ENCODE data around the gene STX12.
A peak's percentile ranks its signal among the peaks of the same experiment; 100 is the strongest.
"Not testable (repeated sequence)": the region's sequence is repeated elsewhere in the genome, so short reads cannot be mapped to it uniquely, and the experiment has no call there.

The STX12 gene

DNA sequence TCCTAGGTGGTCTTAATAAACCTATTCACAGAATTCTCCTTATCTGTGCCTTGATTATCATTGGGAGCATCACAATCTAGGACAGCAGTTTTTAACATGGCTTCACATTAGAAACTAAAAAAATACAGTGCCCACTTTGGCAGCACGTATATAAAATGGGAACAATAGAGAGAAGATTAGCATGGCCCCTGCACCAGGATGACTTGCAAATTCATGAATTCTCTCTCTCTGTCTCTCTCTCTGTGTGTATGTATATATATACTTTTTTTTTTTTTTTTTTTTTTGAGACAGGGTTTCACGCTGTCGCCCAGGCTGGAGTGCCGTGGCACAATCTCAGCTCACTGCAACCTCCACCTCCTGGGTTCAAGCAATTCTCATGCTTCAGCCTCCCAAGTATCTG, 51.4 kb downstream of the STX12 start:
- no peak for DNase-seq (ENCODE audit: extremely low read depth in 1 of 2, low read depth in 1 of 2)

DNA sequence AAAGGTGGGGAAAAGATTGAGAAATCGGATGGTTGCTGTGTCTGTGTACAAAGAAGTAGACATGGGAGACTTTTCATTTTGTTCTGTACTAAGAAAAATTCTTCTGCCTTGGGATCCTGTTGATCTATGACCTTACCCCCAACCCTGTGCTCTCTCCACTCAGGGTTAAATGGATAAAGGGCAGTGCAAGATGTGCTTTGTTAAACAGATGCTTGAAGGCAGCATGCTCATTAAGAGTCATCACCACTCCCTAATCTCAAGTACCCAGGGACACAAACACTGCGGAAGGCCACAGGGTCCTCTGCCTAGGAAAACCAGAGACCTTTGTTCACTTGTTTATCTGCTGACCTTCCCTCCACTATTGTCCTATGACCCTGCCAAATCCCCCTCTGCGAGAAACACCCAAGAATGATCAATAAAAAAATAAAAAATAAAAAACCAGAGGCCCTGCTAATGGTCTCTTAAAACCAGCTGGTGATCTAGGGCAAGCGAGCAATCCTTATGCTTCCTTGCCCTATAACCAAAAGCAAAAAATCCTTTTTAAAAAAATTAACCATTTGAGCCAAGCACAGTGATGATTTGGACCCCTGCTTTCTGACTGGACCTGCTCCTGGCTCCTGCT, 56.4 kb downstream of the STX12 start:
- DNase-seq (ENCODE audit: extremely low read depth in 1 of 2, low read depth in 1 of 2): not testable (repeated sequence)

DNA sequence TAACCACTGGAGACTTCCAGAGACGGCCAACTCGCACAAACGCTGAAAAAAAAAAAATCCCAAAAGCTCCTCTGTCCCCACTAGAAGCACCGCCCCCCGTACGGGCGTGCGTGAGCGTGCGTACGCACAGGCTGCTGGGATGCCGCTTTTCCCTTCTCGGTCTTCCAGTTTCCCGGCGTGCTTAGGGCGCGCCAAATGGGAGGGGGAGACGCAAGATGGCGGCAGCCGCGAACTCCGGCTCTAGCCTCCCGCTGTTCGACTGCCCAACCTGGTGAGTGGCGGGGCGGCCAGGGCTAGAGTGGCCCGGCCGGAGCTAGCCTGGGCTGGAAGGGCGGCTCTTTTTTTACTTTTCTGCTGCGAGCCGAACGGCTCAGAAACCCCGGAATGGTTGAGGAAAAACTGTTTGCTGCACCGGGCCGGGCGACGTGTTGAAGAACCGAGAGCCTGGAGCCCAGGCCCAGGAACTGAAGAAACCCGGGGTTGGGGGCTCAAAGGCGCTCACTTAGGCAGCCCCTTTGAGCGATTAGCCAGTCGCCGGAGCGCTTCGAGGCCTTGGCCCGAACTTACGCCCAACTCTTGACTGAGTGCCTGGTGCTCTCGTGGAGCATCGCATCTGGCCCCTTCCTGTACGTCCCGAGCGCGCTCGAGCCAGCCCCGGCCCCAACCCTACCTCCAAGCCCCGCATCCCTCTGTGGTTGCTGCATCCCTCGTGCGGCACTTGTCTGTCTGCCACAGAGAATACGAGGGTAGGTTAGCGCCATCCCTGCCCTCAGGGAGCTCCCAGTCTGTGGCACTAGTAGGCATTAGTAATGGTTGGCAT, 57.8 kb downstream of the STX12 start, which contains the start of gene PPP1R8:
Gene PPP1R8 (plus strand): TSS at position 162 of the 820 bp plus-strand sequence. CDS start 54 bp downstream, at position 216.
- DNase-seq (ENCODE audit: extremely low read depth in 1 of 2, low read depth in 1 of 2): peak; percentile 61 to 81

DNA sequence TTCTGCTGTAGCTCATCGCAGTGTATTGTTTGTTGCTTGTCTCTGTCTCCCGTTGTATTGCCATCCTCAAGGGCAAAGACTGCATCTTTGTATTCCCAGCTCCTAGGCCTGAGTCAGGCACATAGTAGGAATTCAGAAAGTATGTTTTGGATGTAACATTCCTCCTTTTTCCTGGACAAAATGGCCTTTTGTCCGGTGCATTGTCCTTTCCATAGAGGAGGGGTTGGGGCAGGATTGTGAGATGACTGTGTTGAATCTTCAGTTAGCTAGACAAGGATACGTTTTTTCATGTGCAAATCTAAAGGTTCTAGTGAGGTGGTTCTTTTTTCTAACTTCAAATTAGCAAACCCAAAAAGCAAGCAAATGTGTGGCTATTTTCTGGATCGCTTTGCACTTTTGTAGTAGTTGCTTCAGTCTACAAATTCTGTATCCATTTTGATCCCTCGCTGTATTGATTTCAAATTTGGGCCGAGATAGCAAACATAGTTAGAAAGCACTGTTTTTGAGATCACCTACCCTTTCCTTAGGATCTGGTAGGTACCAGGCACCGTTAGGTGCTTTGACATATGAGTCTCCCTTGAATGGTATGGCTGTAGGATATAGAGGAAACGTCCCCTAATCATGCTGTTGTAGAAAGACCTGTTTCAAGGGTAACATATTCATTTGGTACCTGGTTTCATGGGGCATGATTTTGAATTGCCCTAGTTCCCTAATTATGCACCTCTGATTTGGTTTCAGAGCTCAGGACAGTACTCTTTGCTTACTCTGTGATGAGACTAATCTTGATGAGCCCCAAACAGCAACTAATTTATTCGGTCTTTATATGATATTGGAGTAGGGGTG, 58.8 kb downstream of the STX12 start:
- no peak for DNase-seq (ENCODE audit: extremely low read depth in 1 of 2, low read depth in 1 of 2)

DNA sequence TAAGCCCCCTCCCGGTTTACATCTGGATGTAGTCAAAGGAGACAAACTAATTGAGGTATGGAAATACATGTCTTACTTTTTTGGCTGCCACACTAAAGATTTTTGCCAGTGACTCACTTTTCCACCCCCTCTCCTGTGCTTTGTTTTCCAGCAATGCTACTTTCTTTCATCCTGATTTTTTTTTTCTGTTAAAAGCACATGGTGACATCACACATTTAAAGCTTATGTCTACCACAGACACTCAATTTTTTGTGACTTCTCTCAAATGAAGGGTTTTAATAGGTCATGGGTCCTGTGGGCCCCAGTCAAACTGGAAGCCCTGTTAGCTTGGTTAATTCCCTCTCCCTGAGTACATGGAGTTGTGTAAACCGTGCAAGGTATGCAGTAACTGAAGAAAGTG, 59.7 kb downstream of the STX12 start:
- DNase-seq (ENCODE audit: extremely low read depth in 1 of 2, low read depth in 1 of 2): no peak

DNA sequence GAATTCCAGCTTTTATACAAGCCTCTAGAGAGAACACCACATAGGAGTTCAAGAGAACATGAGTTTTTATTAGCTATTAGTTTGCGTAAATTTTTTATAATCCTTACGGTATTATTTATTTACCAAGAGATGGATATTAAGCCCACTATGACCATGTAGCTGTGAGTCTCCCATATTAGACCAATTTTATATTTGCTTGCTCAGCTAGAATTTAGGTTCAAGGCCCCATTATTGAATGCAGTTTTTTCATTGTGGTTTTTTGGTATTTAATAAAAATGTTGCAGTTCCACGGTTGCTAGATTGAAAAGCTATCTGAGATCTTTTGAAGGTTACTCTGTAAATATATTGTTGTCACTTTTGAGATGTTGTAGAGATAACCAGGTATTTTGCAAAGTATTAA, 60.5 kb downstream of the STX12 start:
- DNase-seq (ENCODE audit: extremely low read depth in 1 of 2, low read depth in 1 of 2): no peak

DNA sequence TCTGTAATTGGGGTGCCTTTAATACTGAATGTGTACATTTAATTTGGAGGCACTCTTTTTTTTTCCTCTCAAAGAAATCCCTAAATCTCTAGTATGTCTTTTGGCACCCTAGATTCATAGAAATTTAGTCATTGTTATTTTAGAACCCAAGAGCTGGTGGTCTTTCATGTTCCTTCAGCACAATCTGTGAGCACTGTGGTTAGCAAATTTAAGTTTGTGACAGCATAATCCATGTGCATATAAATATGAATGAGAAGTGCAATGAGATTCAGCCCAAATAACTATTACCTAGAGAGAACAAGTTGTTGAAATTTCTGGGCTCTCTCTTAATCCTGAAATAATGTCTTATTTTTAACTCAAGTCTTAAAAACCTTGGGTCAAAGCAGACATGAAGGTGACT, 62.0 kb downstream of the STX12 start:
- DNase-seq (ENCODE audit: extremely low read depth in 1 of 2, low read depth in 1 of 2): no peak

DNA sequence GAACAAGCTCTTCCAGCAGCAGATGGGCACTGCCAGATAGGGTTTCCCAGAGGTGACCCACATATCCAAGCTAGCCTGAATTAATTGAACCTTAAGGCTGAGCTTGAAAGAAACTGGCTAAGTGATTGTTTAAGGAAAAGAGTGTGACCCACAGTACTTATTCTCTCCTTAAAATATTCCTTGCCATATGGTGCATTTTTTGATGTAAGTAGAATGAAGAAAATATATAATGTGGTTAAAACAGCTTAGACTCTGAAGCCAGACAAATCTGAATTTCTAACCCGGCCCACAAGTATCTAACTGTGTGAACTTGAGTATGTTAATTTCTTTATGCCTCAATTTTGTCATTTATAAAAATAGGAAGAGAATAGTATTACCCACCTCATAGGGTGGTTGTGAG, 62.5 kb downstream of the STX12 start:
- no peak for DNase-seq (ENCODE audit: extremely low read depth in 1 of 2, low read depth in 1 of 2)

DNA sequence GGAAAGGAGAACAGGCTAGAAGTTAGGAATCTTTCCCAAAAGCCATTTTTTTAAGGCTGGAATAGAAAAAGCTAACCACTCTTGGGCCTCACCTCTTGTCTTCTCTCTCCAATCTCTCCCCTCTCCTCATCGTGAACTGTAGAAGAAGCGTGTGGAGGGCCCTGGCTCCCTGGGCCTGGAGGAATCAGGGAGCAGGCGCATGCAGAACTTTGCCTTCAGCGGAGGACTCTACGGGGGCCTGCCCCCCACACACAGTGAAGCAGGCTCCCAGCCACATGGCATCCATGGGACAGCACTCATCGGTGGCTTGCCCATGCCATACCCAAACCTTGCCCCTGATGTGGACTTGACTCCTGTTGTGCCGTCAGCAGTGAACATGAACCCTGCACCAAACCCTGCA, 76.9 kb downstream of the STX12 start:
- DNase-seq (ENCODE audit: extremely low read depth in 1 of 2, low read depth in 1 of 2): no peak

DNA sequence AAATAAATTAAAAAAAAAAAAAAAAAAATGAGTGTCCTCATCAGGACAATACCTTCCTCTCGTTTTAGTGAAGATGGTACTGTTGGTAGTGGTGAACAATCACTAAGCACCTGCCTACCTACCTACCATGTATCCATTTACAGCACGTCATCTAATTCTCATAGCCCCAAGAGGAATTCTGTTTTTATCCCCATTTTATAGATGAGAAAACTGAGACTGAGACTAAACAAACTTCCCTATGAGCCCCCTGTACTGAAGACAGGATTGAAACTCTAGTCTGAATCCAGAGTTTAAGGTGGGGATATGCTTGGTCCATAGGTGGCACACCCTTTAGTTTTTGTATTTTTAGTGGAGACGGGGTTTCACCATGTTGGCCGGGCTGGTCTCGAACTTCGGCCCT, 82.1 kb downstream of the STX12 start:
- DNase-seq (ENCODE audit: extremely low read depth in 1 of 2, low read depth in 1 of 2): no peak

DNA sequence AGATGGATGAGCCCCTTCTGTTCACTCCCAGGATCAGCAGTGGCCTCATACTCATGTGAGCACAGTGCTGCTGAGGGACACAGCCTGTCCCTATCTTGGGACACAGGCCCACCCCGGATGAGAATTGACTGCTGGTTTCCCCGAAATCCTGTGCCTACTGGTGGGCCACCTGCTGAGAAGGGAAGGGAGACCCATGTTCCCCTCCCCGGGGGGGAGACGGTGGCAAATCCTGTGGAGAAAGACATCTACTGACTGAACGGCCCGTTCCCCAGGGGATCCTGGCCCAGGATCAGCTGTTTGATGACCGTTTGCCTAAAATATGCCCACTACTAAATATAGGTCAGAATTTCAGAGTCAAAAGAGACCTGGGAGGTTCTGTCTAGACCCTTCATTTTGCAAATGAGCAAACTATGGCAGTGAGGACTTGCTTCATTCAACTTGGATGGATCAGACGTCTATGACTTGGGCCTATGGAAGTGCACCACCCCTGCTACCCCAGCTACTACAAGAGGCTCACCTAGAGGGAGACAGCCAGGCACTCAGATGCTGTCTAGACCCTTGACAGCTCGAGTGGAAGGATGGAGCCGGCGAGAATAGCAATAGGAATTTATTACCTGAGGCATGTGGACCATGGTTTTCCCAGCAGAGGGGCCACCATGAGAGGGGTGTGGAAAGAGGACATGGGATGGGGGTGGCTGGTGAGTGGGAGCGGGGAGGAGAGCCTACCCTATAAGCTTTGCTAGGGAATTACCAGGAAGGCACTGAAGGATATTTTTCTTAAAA, 83.7 kb downstream of the STX12 start:
- no peak for DNase-seq (ENCODE audit: extremely low read depth in 1 of 2, low read depth in 1 of 2)

DNA sequence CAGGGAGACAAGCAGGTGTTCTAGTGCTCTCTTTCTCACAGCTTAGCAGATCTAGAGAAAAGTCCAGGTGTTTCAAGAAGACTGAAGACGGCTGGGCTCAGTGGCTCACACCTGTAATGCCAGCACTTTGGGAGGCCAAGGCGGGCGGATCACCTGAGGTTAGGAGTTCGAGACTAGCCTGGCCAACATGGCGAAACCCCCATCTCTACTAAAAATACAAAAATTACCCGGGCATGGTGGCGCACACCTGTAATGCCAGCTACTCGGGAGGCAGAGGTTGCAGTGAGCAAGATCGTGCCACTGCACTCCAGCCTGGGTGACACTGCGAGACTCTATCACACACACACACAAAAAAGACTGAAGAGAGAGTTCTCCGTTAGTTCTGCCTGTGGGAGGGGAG, 84.5 kb downstream of the STX12 start:
- not testable (repeated sequence) for DNase-seq (ENCODE audit: extremely low read depth in 1 of 2, low read depth in 1 of 2)

DNA sequence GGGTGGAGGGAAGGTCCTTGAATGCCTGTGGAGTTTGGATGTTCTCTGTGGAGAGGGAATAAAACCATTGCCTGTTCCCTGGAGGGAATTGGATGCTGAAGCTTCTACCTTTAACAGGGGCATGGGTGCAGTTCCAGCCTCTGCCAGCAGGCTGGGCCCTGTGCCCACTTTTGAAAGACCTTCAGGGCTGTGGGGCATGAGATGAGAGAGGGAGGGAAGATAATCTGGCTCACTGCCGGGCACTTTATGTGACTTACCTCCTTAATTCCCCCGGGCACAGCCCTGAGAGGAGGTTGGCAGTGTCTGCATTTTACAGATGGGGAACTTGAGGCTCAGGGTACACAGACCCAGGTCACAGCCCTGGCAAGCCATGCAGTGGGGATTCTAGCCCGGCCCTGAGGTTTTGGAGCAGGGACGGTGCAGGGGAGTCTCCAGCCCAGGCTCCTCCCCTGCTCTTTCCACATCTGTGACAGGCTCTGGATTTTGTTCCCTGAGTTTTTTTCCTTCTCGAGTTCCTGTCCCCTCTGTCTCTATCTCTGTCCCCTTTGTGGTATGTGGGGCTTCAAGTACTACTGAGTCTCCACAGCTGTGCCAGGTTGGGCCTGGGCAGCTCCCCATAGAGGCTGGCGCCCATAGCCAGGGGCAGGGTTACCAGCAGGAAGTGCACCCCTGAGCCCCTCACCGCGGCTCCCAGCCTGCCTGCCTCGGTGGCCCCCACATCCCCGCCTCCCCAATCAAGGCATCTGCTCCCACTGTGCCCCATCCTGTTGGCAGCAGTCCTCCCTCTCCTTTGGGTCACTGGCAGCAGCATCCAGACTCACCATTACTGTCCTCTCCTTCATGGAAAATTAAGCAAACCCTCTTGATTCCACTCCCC, 85.3 kb downstream of the STX12 start:
- DNase-seq (ENCODE audit: extremely low read depth in 1 of 2, low read depth in 1 of 2): peak; percentile 51 to 72

DNA sequence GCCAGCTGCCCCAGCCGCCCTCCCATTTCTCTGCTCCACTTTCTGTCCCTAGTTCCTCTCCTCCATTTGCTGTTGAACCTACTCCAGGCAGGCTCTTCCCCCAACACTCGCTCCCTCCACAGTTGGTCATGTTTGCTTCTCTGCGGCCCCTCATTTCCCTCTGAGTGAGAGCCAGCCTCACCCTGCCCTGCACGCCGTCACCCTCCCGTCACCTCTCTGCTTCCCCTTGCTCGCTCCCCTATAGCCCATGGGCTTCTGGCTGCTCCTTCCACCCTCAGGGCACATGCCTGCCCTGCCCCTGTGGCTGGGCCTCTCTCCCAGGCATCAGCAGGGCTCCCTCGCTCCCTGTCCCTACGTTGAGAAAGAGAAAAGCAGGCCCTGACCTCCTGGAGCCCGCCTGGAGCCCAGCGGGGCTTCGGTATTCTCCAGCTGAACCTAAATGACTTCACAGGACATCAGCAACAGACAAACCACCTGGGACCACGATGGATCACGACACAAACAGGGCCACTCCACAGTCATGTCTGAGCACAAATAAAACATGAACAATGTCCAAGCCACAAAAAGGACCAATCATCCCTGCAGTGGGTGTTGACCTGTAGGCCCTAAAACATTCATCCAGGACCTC, 86.0 kb downstream of the STX12 start:
- DNase-seq (ENCODE audit: extremely low read depth in 1 of 2, low read depth in 1 of 2): no peak

DNA sequence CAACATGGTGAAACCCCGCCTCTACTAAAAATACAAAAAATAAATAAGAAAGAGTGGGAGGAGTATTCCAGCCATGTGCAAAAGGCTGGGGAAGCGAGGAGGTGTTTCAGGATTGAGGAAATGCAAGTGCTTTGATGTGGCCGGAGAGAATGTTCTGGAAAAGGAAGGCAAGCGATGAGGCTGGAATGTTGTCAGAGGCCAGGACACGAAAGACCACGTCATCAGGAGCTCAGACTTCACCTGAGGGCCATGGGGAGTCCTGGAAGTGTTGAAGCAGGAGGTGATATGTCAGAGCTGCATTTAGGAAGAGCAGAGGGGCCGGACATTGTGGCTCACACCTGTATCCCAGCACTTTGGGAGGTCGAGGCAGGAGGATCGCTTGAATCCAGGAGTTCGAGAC, 88.4 kb downstream of the STX12 start:
- no peak for DNase-seq (ENCODE audit: extremely low read depth in 1 of 2, low read depth in 1 of 2)

DNA sequence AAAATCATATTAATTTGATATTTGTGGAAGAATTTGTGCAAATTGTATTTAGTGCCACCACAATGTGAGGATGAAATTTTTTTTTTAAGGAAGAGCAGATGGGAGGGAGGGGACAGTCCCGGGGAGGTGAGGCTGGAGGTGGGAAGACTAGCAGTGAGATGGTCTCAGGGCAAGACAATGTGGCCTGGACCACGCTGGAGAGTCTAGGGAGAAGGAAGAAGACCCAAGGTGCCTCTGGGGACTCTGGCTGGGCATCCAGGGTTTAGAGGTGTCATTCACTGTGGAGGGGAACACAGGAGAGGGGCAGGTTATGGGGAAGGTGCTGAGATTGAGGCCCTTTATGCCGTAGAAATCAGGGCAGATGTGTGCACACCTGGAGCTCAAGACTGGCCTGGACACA, 89.0 kb downstream of the STX12 start:
- DNase-seq (ENCODE audit: extremely low read depth in 1 of 2, low read depth in 1 of 2): no peak

DNA sequence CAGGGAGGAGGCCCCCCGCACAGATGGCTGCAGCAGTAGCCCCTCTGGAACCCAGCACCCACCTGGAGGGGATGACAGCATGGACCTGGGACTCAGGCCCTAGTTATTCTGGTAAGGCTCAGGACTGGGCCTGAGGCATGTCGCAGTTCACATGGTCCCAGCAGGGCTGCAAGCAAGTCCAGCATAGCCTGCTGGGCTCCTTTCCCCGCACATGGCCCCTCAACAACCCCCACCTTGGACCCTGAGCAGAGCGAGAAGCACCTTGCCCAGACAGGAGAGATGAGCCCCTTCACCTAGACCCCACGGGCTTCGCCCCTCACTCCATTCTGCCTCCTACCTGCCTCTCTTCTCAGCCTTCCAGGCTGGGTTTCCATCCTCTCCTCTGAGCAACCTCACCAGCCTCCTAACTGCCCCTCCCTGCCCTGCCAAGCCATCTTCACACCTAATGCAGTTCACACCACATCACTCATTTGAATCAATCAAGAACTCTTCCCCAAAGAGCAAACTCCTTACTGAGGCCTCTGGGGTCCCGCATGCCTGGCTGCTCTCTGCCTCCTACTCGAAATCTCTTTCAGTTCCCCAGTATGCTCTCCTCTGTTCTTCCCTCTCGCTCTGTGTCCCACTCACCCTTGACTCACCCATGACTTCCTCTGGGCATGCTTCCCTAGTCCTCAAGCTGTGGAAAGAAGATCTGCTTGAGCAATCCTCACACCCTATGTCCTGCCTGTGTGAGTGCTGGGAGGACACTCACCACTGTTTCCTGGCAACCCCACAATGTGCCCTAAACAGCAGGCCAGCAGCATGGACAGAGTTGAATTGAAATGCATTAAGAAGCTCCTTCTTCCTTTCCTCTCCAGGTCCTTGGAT, 89.9 kb downstream of the STX12 start:
- DNase-seq (ENCODE audit: extremely low read depth in 1 of 2, low read depth in 1 of 2): no peak

DNA sequence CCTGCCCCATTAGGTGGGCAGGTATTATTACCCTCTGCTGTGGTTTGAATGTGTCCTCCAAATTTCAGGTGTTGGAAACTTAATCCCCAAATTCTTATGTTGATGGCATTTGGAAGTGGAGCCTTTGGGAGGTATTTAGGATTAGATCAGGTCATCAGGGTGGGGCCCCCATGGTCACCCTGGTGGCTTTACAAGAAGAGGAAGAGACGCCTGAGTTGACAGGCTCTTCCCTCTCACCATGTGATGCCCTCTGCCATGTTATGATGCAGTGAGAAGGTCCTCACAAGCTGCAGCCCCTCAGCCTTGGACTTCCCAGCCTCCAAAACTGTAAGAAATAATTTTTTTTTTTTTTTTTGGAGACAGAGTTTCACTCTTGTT, 90.5 kb downstream of the STX12 start:
- DNase-seq (ENCODE audit: extremely low read depth in 1 of 2, low read depth in 1 of 2): no peak
